Smooth muscle cell of the brain vasculature (primary cell): ENCODE data around the gene SH3BP4.

Experiments used
- DNase-seq: peaks from one replicate; pipeline ENCODE4 v3.0.0-alpha.2; 2012; ENCODE audit warnings: low read depth, low spot score

The SH3BP4 gene

DNA sequence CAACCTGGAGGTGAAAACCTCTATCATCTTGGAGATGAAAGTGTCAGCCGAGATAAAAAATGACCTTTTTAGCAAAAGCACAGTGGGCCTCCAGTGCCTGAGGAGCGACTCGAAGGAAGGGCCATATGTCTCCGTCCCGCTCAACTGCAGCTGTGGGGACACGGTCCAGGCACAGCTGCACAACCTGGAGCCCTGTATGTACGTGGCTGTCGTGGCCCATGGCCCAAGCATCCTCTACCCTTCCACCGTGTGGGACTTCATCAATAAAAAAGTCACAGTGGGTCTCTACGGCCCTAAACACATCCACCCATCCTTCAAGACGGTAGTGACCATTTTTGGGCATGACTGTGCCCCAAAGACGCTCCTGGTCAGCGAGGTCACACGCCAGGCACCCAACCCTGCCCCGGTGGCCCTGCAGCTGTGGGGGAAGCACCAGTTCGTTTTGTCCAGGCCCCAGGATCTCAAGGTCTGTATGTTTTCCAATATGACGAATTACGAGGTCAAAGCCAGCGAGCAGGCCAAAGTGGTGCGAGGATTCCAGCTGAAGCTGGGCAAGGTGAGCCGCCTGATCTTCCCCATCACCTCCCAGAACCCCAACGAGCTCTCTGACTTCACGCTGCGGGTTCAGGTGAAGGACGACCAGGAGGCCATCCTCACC lies 90.2 kb downstream of the SH3BP4 start:
- DNase-seq, result no peak

DNA sequence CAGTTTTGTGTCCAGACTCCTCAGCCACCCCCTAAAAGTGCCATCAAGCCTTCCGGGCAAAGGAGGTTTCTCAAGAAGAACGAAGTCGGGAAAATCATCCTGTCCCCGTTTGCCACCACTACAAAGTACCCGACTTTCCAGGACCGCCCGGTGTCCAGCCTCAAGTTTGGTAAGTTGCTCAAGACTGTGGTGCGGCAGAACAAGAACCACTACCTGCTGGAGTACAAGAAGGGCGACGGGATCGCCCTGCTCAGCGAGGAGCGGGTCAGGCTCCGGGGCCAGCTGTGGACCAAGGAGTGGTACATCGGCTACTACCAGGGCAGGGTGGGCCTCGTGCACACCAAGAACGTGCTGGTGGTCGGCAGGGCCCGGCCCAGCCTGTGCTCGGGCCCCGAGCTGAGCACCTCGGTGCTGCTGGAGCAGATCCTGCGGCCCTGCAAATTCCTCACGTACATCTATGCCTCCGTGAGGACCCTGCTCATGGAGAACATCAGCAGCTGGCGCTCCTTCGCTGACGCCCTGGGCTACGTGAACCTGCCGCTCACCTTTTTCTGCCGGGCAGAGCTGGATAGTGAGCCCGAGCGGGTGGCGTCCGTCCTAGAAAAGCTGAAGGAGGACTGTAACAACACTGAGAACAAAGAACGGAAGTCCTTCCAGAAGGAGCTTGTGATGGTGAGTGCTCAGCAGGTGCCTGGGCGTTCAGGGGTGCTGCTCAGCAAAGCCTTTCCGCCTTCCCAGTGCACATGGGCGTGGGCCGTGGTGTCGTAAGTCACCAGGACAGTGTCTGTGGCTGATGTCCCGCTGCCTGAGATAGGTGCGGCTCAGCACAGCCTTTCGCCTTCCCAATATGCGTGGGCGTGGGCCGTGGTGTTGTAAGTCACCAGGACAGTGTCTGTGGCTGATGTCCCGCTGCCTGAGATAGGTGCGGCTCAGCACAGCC lies 91.0 kb downstream of the SH3BP4 start:
- no peak for DNase-seq

DNA sequence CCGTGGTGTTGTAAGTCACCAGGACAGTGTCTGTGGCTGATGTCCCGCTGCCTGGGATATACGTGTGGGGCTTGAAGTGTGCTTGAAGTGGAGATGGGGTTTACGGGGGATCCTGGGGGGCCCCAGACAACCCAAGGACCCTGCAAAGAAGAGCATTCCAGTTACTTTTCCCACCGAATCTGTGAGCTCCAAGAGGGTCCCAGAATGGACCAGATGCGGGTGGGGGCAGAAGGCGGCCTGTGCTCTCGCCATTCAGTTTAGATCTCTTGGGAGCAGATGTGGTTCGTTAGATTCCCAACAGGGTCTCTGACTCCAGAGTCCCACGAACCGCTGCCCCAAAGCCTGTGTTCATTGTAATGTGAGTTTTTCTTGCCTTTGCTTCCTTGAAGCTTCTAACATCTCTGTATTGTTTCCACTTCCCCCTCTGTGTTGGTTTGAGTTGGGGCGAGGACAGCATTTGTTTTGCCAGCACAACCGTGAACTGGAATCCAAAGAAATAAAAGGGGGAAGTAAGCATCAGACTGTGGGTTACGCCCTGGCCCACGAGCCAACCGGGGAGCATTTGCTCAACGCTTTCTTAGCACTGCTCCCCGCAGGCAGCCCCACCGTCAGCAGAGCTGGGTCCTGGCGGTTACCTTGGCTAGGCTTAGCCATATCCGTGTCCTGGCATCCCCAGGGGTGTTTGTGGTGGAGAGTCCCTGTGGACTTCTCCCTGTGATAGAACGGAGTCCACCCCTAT lies 92.1 kb downstream of the SH3BP4 start:
- no peak for DNase-seq

DNA sequence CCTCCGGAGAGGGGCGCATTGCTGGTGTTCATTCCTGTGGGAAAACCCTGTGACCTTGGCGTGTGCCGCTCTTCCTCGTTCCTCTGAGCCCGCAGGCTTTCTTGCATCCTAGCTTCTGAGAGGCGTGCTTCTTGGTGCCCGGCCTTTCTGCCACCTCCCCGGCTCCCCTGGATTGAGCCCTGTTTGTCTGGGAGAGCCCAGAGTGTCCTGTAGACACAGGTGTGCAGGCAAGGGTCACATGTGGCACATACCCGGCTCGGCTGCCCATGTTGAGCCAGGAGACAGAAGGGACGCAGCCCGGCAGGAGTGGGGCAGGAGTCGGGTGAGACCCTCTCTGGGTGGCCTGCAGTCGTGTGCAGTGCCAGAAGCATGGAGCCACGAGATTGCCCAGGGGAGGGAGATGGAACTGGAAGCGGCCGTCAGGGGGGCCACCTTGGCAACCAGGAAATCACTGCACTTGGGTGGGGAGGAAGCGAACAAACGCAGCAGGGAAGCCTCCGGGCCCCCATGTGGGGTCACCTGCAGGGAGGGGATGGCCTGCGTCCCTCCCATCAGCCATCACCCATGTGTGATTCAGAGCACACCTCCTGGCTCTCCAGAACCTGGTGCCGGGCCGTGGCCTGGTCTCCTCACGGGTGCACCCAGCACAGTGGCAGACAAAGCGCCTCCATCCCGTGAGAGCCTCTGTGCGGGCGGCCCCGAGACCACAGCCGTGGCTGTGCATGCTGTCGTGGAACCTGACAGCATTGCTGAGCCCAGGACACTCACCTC lies 92.9 kb downstream of the SH3BP4 start:
- DNase-seq, result no peak

DNA sequence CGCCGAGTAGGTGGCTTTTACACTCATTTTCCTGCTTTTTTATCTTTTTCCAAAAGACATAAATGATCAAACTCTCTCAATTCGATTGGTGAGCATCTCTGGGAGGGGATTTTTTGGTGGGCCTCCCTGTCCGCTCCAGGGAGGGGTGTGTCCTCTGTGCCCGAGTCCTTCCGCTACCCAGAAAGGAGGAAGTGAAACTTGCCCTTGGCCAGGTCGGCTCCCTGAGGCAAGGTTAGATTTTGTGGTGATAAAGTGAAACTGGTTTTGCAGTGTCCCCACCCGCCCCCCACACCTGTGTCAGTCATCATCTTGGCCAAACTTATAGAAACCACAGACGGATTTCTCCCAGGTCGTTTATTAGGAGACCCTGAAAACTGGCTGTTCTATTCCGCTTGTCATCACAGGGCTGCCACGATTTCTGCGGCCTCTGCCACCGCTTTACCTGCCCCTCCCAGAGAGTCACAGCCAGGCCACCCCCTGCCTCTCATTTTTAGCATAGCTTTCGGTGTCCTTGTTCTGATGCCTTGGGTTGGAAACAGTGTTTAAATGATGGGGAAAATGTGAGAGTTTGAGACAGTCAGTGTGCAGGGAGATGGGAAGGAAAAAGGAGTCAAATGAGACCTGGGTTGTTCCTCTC lies 93.6 kb downstream of the SH3BP4 start:
- DNase-seq, result no peak

DNA sequence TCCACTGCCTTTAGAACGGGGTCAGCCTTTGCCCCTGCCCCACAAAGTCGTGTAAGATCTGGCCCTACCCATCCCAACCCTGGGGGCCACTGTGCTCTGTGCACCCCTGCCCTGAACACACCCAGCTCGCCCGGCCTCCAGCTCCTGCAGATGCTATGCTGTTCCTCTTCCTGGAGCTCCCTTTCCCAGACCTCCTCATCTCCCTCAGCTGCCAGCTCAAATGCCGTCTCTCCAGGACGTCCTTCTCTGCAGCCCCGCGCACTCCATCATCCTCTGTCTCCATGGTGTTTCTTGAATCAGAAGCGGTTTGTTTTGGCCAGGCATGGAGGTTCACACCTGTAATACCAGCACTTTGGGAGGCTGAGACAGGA lies 94.1 kb downstream of the SH3BP4 start:
- no peak for DNase-seq

- no peak for DNase-seq
Observed at GRCh38 chr2:235046589-235046988, 94.8 kb downstream of the SH3BP4 start.

GRCh38 chr2:235047171-235048160 lies 95.6 kb downstream of the SH3BP4 start:
- no peak for DNase-seq

DNA sequence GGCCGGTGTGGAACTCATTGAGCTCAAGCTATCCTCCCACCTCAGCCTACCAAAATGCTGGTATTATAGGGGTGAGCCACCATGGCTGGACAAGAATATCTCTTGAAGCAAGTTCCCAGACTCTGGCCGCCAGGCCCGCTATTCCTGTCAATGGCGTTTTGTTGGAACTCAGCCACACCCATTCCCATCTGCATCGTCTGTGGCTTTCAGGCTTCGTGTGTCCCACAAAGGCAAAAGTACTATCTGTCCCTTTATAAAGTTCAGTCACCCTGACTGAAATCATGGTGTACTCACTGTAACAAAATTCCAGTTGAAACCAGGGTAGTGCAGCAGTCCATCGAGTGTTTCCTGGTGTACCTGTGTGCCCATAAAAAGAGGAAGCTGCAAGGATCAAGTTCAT lies 96.7 kb downstream of the SH3BP4 start:
- DNase-seq, result no peak

DNA sequence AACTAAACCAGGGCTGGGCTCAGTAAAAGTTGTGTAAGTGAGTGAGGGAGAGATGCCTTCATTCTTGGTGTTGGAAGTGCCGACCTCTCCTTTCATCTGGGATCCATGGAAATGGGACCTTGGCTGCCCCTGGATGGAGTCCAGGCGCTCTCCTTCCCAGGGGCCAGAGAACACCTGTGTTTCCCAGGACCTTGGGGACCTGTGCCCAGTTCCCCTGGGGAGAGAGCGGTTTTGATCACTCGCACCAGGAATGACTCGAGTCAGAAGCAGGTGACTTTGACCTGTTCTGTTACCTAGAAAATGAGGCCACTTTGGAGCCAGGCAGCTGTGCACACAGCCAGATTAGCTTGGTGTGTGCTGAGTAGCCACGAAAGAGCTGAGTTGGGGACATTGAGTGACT lies 97.3 kb downstream of the SH3BP4 start:
- no peak for DNase-seq

- no peak for DNase-seq
Observed at GRCh38 chr2:235049719-235050118, 97.9 kb downstream of the SH3BP4 start.

DNA sequence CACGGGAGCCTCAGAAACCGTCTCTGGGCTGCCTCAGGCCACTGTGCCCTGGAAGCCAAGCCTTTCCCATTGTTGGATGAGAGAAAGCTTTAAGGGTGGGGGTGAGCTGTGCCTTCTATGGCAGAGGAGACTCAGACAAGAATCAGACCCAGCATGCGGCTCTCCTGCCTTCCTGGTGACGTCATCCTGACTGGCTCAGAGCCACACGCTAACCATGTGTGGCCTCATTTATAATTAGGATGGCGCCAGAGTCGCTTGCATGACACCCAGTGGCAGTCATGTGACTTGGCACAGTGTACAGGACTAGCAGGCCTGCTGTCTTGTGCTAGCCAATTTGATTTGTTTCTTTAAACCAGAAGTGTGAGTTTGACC lies 99.1 kb downstream of the SH3BP4 start:
- peak; percentile 56 for DNase-seq

GRCh38 chr2:235051436-235052260 lies 99.8 kb downstream of the SH3BP4 start:
- no peak for DNase-seq

DNA sequence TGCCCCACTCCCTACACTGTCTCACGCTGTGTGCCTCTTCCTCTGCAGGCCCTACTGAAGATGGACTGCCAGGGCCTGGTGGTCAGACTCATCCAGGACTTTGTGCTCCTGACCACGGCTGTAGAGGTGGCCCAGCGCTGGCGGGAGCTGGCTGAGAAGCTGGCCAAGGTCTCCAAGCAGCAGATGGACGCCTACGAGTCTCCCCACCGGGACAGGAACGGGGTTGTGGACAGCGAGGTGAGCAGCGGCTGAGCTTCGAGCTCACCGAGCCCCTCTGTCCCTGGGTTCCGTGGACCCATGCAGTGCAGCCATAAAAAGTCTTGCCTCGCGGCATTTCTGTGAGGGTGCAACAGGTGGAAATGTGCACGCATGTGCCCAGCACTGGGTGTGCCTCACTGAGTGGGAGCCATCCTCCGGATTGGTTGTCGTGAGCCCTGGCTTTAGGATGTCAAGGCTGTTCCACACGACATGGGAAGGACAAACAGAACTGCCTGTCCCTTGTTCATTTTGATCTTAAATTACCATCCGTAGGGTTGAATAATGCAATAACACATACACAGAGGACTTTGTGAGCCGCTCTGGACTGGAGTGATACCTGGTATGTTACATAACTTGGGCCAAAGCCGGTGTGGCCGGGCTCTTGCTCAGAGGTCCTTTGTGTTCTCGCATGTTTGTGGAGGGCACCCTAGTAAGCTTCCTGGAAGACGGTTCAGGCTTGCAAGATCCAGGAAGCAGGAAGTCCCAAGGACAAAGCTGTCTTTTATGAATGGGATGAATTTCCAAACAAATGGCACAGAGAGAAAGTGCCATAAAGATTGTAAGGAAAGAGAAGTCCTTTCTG lies 100.9 kb downstream of the SH3BP4 start:
- DNase-seq, result no peak

GRCh38 chr2:235053651-235054050 lies 101.8 kb downstream of the SH3BP4 start:
- no peak for DNase-seq

GRCh38 chr2:235054475-235054874 lies 102.7 kb downstream of the SH3BP4 start:
- DNase-seq, result no peak

DNA sequence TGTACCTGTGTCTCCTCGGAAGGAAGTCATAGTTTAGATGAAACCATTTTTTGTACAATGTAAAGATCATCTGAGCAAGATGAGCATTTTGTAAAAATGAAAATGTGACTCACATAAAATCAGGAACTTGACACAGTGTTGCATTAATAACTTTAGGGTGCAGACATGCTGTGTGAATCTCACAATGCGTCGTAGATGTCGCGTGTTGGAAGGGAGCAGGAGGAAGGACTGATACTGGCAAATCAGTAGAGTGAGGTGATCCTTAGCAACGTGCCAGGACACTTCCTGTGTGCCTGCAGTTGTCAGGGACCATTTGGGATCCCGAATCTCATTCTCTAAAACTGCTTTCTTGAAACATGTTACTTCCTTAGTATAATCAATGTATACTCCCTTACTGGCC lies 103.1 kb downstream of the SH3BP4 start:
- no peak for DNase-seq

- DNase-seq, result no peak
Observed at GRCh38 chr2:235055891-235056516, 104.2 kb downstream of the SH3BP4 start.
